ENCODE results near the gene OR1D5.

OR1D5 gene

DNA sequence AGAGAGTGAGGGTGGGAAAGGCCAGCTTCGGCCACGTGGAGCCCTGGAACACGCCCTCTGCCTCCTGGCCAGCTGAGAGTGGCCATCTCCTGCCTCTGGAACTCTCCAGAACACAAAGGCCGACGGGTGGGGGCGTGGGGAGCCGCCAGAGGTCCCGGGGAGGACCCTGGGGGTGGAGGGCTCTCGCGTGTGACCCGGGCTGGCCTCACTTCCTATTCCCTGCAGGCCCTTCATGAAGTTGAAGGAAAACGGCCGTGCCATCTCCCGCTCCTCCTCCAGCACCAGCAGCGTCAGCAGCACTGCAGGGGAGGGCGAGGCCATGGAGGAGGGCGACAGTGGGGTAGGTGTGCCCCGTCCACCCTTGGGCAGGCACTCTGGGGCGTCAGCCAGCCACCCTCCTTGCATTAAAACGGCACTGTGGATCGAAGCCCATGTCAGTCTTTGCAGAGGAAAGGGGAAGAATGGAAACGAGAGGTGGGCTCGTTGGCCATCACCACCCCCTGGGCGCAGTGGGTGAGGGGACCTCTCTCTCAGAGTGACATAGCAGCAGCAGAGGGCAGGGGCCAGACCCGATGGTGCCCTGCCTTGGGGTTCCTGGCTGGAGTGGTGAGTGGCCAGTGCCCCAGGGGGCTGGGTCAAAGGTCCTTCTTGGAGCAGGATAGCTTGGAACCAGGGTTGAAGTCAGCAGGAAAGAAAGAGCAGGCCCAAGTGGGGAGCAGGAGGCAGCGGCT lies 37.1 kb downstream of the OR1D5 start:
- no peak for DNase-seq (ENCODE audit: low spot score)
- in situ Hi-C loops (cut with MboI; ENCODE audit: low sequenced_read_pairs, unreplicated experiment) = loop anchor here (25.0 kb wide), 1 partner anchor 611 kb away; the partner anchor contains the start of genes CTNS and SHPK
- TF ChIP-seq, protein P1, sequence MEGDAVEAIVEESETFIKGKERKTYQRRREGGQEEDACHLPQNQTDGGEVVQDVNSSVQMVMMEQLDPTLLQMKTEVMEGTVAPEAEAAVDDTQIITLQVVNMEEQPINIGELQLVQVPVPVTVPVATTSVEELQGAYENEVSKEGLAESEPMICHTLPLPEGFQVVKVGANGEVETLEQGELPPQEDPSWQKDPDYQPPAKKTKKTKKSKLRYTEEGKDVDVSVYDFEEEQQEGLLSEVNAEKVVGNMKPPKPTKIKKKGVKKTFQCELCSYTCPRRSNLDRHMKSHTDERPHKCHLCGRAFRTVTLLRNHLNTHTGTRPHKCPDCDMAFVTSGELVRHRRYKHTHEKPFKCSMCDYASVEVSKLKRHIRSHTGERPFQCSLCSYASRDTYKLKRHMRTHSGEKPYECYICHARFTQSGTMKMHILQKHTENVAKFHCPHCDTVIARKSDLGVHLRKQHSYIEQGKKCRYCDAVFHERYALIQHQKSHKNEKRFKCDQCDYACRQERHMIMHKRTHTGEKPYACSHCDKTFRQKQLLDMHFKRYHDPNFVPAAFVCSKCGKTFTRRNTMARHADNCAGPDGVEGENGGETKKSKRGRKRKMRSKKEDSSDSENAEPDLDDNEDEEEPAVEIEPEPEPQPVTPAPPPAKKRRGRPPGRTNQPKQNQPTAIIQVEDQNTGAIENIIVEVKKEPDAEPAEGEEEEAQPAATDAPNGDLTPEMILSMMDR (IDR thresholded peaks at IDR 0.05; ENCODE audit: borderline replicate concordance, control extremely low read depth, extremely low read depth, insufficient read depth, missing control alignments) = no peak

DNA sequence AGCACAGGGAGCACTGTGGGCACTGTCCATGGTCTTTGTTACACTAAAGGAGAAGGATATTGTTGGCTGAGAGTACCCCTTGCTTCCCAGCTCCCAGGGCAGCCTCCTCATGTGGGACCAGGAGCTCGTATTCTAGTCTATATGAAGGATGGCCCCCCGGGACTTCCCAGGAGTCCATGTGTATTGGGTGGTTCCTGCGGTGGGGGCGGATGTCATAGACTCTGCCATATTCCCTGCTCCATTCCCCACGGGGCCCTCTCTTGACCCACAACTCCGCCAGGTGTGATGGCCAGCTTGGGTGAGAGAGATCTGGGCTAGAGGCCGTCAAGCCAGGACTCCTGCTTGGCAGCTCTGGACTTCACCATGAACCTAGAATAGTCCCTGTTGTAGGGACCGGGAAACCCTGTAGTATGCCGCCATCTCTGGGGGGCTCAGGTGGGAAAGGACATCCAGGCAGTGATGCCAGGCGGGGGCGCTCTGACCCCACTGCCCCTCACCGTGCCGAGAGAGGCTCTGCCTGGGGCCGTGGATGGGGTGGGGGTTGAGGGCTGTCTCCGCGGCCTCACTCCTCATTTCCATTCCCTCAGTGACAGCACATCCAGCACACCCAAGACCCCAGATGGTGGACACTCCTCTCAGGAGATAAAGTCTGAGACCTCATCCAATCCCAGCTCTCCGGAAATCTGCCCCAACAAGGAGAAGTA lies 37.8 kb downstream of the OR1D5 start:
- in situ Hi-C loops (cut with MboI; ENCODE audit: low sequenced_read_pairs, unreplicated experiment) = loop anchor here (25.0 kb wide), 1 partner anchor 612 kb away; the partner anchor contains the start of genes CTNS and SHPK
- TF ChIP-seq, protein P1 (IDR thresholded peaks at IDR 0.05; ENCODE audit: borderline replicate concordance, control extremely low read depth, extremely low read depth, insufficient read depth, missing control alignments) = no peak

DNA sequence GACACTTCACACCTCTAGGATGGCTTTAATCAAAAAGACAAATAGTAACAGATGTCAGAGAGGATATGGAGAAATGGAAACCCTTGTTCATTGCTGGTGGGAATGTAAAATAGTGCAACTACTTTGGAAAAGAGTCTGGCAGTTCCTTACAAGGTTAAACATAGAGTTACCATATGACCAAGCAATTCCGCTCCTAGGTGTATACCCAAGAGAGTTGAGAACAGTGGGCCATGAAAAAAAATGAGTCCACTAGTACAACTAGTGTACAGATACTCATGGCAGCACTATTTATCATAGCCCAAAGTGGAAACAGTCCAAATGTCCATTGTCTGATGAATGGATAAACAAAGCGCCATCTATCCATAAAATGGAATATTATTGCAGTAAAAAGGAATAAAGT lies 39.1 kb downstream of the OR1D5 start:
- in situ Hi-C loops (cut with MboI; ENCODE audit: low sequenced_read_pairs, unreplicated experiment) = no loop called here
- DNase-seq (ENCODE audit: low spot score) = no peak
- TF ChIP-seq, protein P1 (IDR thresholded peaks at IDR 0.05; ENCODE audit: borderline replicate concordance, control extremely low read depth, extremely low read depth, insufficient read depth, missing control alignments) = no peak

More for the DNA sequence above, 37.8 kb downstream of the OR1D5 start:
- DNase-seq (ENCODE audit: low spot score) = no peak

DNA sequence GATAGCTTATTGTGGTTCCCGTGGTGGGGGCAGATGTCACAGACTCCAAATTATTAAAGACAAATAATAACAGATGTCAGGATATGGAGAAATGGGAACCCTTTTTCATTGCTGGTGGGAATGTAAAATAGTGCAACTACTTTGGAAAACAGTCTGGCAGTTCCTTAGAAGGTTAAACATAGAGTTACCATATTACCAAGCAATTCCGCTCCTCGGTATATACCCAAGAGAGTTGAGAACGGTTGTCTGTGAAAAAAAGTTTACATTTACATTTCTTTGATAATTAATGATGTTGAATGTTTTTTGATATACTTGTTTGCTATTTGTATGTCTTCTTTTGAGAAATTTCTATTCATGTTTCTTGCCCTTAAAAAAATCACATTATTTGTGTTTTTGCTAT lies 41.2 kb downstream of the OR1D5 start:
- in situ Hi-C loops (cut with MboI; ENCODE audit: low sequenced_read_pairs, unreplicated experiment) = no loop called here
- TF ChIP-seq, protein P1 (IDR thresholded peaks at IDR 0.05; ENCODE audit: borderline replicate concordance, control extremely low read depth, extremely low read depth, insufficient read depth, missing control alignments) = no peak
- DNase-seq (ENCODE audit: low spot score) = no peak

- TF ChIP-seq, protein P1 (IDR thresholded peaks at IDR 0.05; ENCODE audit: borderline replicate concordance, control extremely low read depth, extremely low read depth, insufficient read depth, missing control alignments) = no peak
- in situ Hi-C loops (cut with MboI; ENCODE audit: low sequenced_read_pairs, unreplicated experiment) = no loop called here
Measured at GRCh38 chr17:3020381-3020780, 43.0 kb downstream of the OR1D5 start.

DNA sequence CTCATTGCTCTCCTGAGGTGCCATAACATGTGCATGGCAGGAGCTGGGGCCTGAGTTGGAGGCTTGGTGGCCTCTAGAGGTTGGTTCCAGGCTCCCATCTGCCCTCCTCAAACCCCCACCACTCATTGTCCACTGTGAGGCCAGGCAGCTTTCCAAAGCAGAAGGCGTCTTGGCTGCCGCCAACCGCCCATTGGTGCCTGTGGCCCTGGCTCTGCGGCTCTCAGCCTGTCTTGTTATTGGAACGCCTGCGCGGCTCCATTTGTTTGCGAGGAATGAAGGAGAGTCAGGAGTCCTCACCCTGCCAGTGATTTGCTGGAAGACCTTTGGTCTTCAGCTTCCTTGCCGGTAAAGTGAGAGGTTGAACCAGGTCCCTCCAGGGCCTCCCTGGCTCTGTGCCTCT lies 43.6 kb downstream of the OR1D5 start:
- in situ Hi-C loops (cut with MboI; ENCODE audit: low sequenced_read_pairs, unreplicated experiment) = no loop called here
- DNase-seq (ENCODE audit: low spot score) = no peak
- TF ChIP-seq, protein P1 (IDR thresholded peaks at IDR 0.05; ENCODE audit: borderline replicate concordance, control extremely low read depth, extremely low read depth, insufficient read depth, missing control alignments) = no peak

More at GRCh38 chr17:3020381-3020780, 43.0 kb downstream of the OR1D5 start:
- no peak for DNase-seq (ENCODE audit: low spot score)

Data from GM13976 (cell line).